Liver (tissue), 9 donors: ENCODE data around the gene ABCC2. TPM values are rescaled to one million over a fixed set of nuclear protein-coding genes. Genes with fewer than 3 reads are reported as not detected.

Experiments used
- DNase-seq: peaks from one replicate; pipeline ENCODE4 v3.0.0-alpha.2; 2017; ENCODE audit warnings: low spot score
- H3K27ac ChIP-seq, 2 donors: one replicate each; pipeline ENCODE4 v1.7.0; 2013; ENCODE audit warnings: inconsistent platforms in 2 of 2, low read length in 2 of 2, control low read depth in 1 of 2, low read depth in 1 of 2, mild to moderate bottlenecking in 1 of 2
- H3K27me3 ChIP-seq, 4 donors: one replicate each; pipeline versions ENCODE4 v1.6.1 to v1.7.0; 2013; ENCODE audit warnings: low read length in 3 of 4, inconsistent platforms in 1 of 4, mild to moderate bottlenecking in 1 of 4, moderate library complexity in 1 of 4; ENCODE audit not compliant: control insufficient read depth in 4 of 4, insufficient read depth in 4 of 4
- H3K36me3 ChIP-seq, 4 donors: one replicate each; pipeline versions ENCODE4 v1.6.1 to v1.7.0; 2013; ENCODE audit warnings: low read length in 3 of 4, mild to moderate bottlenecking in 3 of 4, low read depth in 1 of 4, moderate library complexity in 1 of 4; ENCODE audit not compliant: control insufficient read depth in 4 of 4, insufficient read depth in 3 of 4
- H3K4me1 ChIP-seq, 4 donors: one replicate each; pipeline versions ENCODE4 v1.6.1 to v1.7.0; 2013; ENCODE audit warnings: low read length in 3 of 4, mild to moderate bottlenecking in 3 of 4, moderate library complexity in 1 of 4; ENCODE audit not compliant: control insufficient read depth in 4 of 4, insufficient read depth in 4 of 4
- H3K4me3 ChIP-seq, 3 donors: one replicate each; pipeline versions ENCODE4 v1.6.1 to v1.7.0; 2013; ENCODE audit warnings: low read length in 3 of 3, control low read depth in 1 of 3, low read depth in 1 of 3, mild to moderate bottlenecking in 1 of 3
- H3K9ac ChIP-seq, 2 donors: one replicate each; pipeline ENCODE4 v1.7.0; 2013; ENCODE audit warnings: low read length in 2 of 2, mild to moderate bottlenecking in 2 of 2, moderate library complexity in 2 of 2, control low read depth in 1 of 2, low read depth in 1 of 2
- H3K9me3 ChIP-seq, 4 donors: one replicate each; pipeline versions ENCODE4 v1.6.1 to v1.7.0; 2013; ENCODE audit warnings: low read length in 3 of 4; ENCODE audit not compliant: control insufficient read depth in 4 of 4
- EGR1 ChIP-seq, 2 donors: IDR thresholded peaks; 2 replicates each; pipeline ENCODE4 v1.6.1; 2016 to 2018; ENCODE audit warnings: antibody characterized with exemption in 2 of 2, low read depth in 2 of 2
- FOXA1 ChIP-seq: IDR thresholded peaks from 2 replicates; pipeline ENCODE4 v1.6.1; 2016; ENCODE audit warnings: antibody characterized with exemption
- FOXA2 ChIP-seq: IDR thresholded peaks from 2 replicates; pipeline ENCODE4 v1.6.1; 2016; ENCODE audit warnings: antibody characterized with exemption
- GABPA ChIP-seq, 2 donors: IDR thresholded peaks in 1 of 2; conservative IDR thresholded peaks in 1 of 2; 2 replicates each; pipeline ENCODE4 v1.6.1; 2016; ENCODE audit warnings: antibody characterized with exemption in 2 of 2, mild to moderate bottlenecking in 1 of 2, moderate library complexity in 1 of 2
- HNF4A ChIP-seq, 2 donors: conservative IDR thresholded peaks; 2 replicates each; pipeline ENCODE4 v1.6.1; 2016; ENCODE audit warnings: antibody characterized with exemption in 2 of 2, mild to moderate bottlenecking in 2 of 2
- HNF4G ChIP-seq: IDR thresholded peaks from 2 replicates; pipeline ENCODE4 v1.6.1; 2016; ENCODE audit warnings: antibody characterized with exemption
- JUND ChIP-seq, 2 donors: IDR thresholded peaks; 2 replicates each; pipeline ENCODE4 v1.6.1; 2016; ENCODE audit warnings: antibody characterized with exemption in 2 of 2
- NR2F2 ChIP-seq: IDR thresholded peaks from 2 replicates; pipeline ENCODE4 v1.6.1; 2016; ENCODE audit warnings: antibody characterized with exemption
- RAD21 ChIP-seq, 2 donors: IDR thresholded peaks; 2 replicates each; pipeline ENCODE4 v1.6.1; 2016; ENCODE audit warnings: antibody characterized with exemption in 2 of 2, mild to moderate bottlenecking in 2 of 2
- RXRA ChIP-seq, 2 donors: IDR thresholded peaks; 2 replicates each; pipeline ENCODE4 v1.6.1; 2017 to 2018; ENCODE audit warnings: antibody characterized with exemption in 2 of 2, mild to moderate bottlenecking in 1 of 2
- SP1 ChIP-seq: IDR thresholded peaks from 2 replicates; pipeline ENCODE4 v1.6.1; 2018; ENCODE audit warnings: antibody characterized with exemption, mild to moderate bottlenecking
- TAF1 ChIP-seq: conservative IDR thresholded peaks from 2 replicates; pipeline ENCODE4 v1.6.1; 2016; ENCODE audit warnings: antibody characterized with exemption, mild to moderate bottlenecking
- YY1 ChIP-seq: IDR thresholded peaks from 2 replicates; pipeline ENCODE4 v1.6.1; 2016; ENCODE audit warnings: antibody characterized with exemption, mild to moderate bottlenecking
- WGBS: extraction: QIAGEN DNeasy Blood & Tissue Kit; methylation state at CpG from one replicate; pipeline ENCODE4 v1.1.7; 2013; 5-methylcytosine and 5-hydroxymethylcytosine counted together
- polyA plus RNA-seq, 2 donors: library from polyadenylated mRNA; stranded (reverse) in 1 of 2; unstranded in 1 of 2; fragments of 200-250 nt in 1 of 2; fragments of >200 nt in 1 of 2; fragmentation: Nextera tagmentation in 1 of 2; extraction: Ambion mirVana in 1 of 2; gene quantifications; one replicate each; pipeline versions ENCODE4 v1.2.1 to v1.2.3, GENCODE V29; 2013 to 2015
- total RNA-seq, 2 donors: library from RNA; depleted of rRNA; stranded (reverse); fragments of >200 nt; gene quantifications; one replicate each; pipeline ENCODE4 v1.2.3, GENCODE V29; 2014
- TF ChIP-seq, protein P1 (sequence below): IDR thresholded peaks from 2 replicates; pipeline ENCODE4 v1.6.1; 2016; ENCODE audit warnings: antibody characterized with exemption
- TF ChIP-seq, protein P2 (sequence below): IDR thresholded peaks from 2 replicates; pipeline ENCODE4 v1.6.1; 2016; ENCODE audit warnings: antibody characterized with exemption
- TF ChIP-seq, protein P3 (sequence below): IDR thresholded peaks from 2 replicates; pipeline ENCODE4 v1.6.1; 2016; ENCODE audit warnings: antibody characterized with exemption, mild to moderate bottlenecking
- TF ChIP-seq, protein P4 (sequence below): IDR thresholded peaks from 2 replicates; pipeline ENCODE4 v1.6.1; 2016; ENCODE audit warnings: antibody characterized with exemption
- TF ChIP-seq, protein P5 (sequence below): fragments of 150-350 bp; IDR thresholded peaks from 2 replicates; pipeline ENCODE4 v1.5.1; 2017; ENCODE audit warnings: improper control_type of control experiment, low read depth, low read length; ENCODE audit not compliant: missing input control
- donor health status: healthy.
- donor health status: healthy.
- donor health status: healthy.
- donor health status: healthy.
- donor health status: healthy.

ABCC2 gene
- total and polyA plus RNA-seq, 4 donors: 45.6 to 234 (median 70.1) TPM

DNA sequence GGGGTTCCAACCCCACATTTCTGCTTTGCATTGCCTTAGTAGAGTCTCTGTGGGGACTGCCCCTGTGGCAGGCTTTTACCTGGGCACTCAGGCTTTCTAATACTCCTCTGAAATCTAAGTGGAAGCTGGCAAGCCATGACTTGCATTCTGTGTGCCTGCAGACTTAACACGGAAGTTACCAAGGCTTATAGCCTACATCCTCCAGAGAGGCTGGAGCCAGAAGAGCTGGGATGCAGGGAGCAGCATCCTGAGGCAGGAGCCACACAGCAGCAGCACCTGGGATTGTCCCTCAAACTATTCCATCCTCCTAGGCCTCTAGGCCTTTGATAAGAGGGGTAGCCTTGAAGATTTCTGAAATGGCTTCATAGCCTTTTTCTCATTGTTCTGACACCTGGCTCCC, 22.1 kb upstream of the ABCC2 start:
- TF ChIP-seq GABPA (IDR thresholded peaks at IDR 0.05 in 1 of 2, conservative IDR thresholded peaks at IDR 0.05 in 1 of 2) (no peak), RXRA (IDR thresholded peaks at IDR 0.05) (no peak), YY1 (no peak), TAF1 (no peak), RAD21 (IDR thresholded peaks at IDR 0.05) (no peak), SP1 (no peak), EGR1 (IDR thresholded peaks at IDR 0.05; ENCODE audit: low read depth in 2 of 2) (no peak), NR2F2 (no peak), HNF4A (conservative IDR thresholded peaks at IDR 0.05) (no peak), FOXA1 (no peak), JUND (IDR thresholded peaks at IDR 0.05) (no peak), HNF4G (no peak), FOXA2 (no peak)
- TF ChIP-seq, protein P1, sequence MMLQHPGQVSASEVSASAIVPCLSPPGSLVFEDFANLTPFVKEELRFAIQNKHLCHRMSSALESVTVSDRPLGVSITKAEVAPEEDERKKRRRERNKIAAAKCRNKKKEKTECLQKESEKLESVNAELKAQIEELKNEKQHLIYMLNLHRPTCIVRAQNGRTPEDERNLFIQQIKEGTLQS: no peak
- TF ChIP-seq, protein P2, sequence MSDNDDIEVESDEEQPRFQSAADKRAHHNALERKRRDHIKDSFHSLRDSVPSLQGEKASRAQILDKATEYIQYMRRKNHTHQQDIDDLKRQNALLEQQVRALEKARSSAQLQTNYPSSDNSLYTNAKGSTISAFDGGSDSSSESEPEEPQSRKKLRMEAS: no peak
- TF ChIP-seq, protein P3, sequence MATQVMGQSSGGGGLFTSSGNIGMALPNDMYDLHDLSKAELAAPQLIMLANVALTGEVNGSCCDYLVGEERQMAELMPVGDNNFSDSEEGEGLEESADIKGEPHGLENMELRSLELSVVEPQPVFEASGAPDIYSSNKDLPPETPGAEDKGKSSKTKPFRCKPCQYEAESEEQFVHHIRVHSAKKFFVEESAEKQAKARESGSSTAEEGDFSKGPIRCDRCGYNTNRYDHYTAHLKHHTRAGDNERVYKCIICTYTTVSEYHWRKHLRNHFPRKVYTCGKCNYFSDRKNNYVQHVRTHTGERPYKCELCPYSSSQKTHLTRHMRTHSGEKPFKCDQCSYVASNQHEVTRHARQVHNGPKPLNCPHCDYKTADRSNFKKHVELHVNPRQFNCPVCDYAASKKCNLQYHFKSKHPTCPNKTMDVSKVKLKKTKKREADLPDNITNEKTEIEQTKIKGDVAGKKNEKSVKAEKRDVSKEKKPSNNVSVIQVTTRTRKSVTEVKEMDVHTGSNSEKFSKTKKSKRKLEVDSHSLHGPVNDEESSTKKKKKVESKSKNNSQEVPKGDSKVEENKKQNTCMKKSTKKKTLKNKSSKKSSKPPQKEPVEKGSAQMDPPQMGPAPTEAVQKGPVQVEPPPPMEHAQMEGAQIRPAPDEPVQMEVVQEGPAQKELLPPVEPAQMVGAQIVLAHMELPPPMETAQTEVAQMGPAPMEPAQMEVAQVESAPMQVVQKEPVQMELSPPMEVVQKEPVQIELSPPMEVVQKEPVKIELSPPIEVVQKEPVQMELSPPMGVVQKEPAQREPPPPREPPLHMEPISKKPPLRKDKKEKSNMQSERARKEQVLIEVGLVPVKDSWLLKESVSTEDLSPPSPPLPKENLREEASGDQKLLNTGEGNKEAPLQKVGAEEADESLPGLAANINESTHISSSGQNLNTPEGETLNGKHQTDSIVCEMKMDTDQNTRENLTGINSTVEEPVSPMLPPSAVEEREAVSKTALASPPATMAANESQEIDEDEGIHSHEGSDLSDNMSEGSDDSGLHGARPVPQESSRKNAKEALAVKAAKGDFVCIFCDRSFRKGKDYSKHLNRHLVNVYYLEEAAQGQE: no peak
- TF ChIP-seq, protein P4, sequence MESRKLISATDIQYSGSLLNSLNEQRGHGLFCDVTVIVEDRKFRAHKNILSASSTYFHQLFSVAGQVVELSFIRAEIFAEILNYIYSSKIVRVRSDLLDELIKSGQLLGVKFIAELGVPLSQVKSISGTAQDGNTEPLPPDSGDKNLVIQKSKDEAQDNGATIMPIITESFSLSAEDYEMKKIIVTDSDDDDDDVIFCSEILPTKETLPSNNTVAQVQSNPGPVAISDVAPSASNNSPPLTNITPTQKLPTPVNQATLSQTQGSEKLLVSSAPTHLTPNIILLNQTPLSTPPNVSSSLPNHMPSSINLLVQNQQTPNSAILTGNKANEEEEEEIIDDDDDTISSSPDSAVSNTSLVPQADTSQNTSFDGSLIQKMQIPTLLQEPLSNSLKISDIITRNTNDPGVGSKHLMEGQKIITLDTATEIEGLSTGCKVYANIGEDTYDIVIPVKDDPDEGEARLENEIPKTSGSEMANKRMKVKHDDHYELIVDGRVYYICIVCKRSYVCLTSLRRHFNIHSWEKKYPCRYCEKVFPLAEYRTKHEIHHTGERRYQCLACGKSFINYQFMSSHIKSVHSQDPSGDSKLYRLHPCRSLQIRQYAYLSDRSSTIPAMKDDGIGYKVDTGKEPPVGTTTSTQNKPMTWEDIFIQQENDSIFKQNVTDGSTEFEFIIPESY: no peak
- TF ChIP-seq, protein P5, sequence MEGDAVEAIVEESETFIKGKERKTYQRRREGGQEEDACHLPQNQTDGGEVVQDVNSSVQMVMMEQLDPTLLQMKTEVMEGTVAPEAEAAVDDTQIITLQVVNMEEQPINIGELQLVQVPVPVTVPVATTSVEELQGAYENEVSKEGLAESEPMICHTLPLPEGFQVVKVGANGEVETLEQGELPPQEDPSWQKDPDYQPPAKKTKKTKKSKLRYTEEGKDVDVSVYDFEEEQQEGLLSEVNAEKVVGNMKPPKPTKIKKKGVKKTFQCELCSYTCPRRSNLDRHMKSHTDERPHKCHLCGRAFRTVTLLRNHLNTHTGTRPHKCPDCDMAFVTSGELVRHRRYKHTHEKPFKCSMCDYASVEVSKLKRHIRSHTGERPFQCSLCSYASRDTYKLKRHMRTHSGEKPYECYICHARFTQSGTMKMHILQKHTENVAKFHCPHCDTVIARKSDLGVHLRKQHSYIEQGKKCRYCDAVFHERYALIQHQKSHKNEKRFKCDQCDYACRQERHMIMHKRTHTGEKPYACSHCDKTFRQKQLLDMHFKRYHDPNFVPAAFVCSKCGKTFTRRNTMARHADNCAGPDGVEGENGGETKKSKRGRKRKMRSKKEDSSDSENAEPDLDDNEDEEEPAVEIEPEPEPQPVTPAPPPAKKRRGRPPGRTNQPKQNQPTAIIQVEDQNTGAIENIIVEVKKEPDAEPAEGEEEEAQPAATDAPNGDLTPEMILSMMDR: no peak
- WGBS: 98% methylated on average over 1 of the region's 1 CpG
- Histone ChIP-seq H3K9me3 (no peaks in the 10 kb centered on the region), H3K4me1 (peaks cover 0 to 2% (median under 1%) of the 10 kb centered on the region in 4 donors), H3K36me3 (peaks cover 5 to 29% (median 24%) of the 10 kb centered on the region in 4 donors), H3K9ac (no peak overlapping the region), H3K27ac (no peak overlapping the region), H3K27me3 (no peaks in the 10 kb centered on the region), H3K4me3 (no peak overlapping the region)
- no peak for DNase-seq
